Measurements from ENCODE around the gene MOB2.

The MOB2 gene

GRCh38 chr11:1473786-1474185, 12.8 kb downstream of the MOB2 start:
- Histone ChIP-seq H3K9ac (ENCODE audit: low read depth, low read length, poor library complexity) (no peak overlapping the region), H3K36me3 (replicated peaks in 1 of 2; ENCODE audit: control insufficient read depth in 2 of 2, insufficient read depth in 2 of 2, low read length in 2 of 2) (peaks cover 4 to 23% of the 10 kb centered on the region in 2 donors), H3K27ac (replicated peaks; ENCODE audit: low read length) (no peak overlapping the region), H3K9me3 (replicated peaks in 1 of 2; ENCODE audit: control insufficient read depth in 2 of 2, insufficient read depth in 1 of 2, low read depth in 1 of 2, low read length in 2 of 2) (no peaks in the 10 kb centered on the region), H3K23ac (ENCODE audit: low read depth, low read length, poor library complexity) (no peak overlapping the region), H2AK5ac (ENCODE audit: low read depth, low read length) (no peak overlapping the region), H3K18ac (ENCODE audit: low read length) (no peak overlapping the region), H2AFZ (ENCODE audit: low read length) (no peak overlapping the region), H4K91ac (ENCODE audit: low read depth, low read length, poor library complexity) (no peak overlapping the region), H2BK12ac (ENCODE audit: low read length) (no peak overlapping the region), H3K4ac (ENCODE audit: low read length) (no peak overlapping the region), H3K4me3 (ENCODE audit: low read length in 2 of 2) (no peak overlapping the region), H4K8ac (ENCODE audit: low read depth, low read length) (no peak overlapping the region), H3K79me1 (ENCODE audit: low read depth, low read length) (peaks cover 2% of the 10 kb centered on the region), H3K4me1 (ENCODE audit: control insufficient read depth in 2 of 2, insufficient read depth in 1 of 2, low read depth in 1 of 2, low read length in 2 of 2) (peaks cover 0 to 8% of the 10 kb centered on the region in 2 donors), H2BK15ac (ENCODE audit: low read length) (no peak overlapping the region), H2BK120ac (ENCODE audit: low read depth, low read length) (no peak overlapping the region), H3K27me3 (ENCODE audit: control insufficient read depth in 3 of 3, insufficient read depth in 3 of 3, low read depth in 1 of 3, low read length in 3 of 3) (no peaks in the 10 kb centered on the region), H3K4me2 (ENCODE audit: insufficient read depth, low read length, poor library complexity, severe bottlenecking) (no peak overlapping the region), H3K14ac (ENCODE audit: low read length) (no peak overlapping the region), H2BK5ac (ENCODE audit: low read length) (no peak overlapping the region)
- no CpG with 5 or more reads among the region's 22 CpGs for WGBS, 2 donors (ENCODE audit: extremely low coverage in 2 of 2, insufficient read length in 2 of 2, insufficient replicate concordance in 1 of 2)
- no peak for DNase-seq (ENCODE audit: low spot score)

GRCh38 chr11:1473011-1473628, 13.5 kb downstream of the MOB2 start:
- no peak overlapping the region for H3K4me3 ChIP-seq (ENCODE audit: low read length in 2 of 2)
- H3K4me1 ChIP-seq (ENCODE audit: control insufficient read depth in 2 of 2, insufficient read depth in 1 of 2, low read depth in 1 of 2, low read length in 2 of 2), result peaks cover 0 to 4% of the 10 kb centered on the region in 2 donors
- no peak overlapping the region for H4K91ac ChIP-seq (ENCODE audit: low read depth, low read length, poor library complexity)
- peak overlapping the region; percentile 66 for H3K4ac ChIP-seq (ENCODE audit: low read length)
- no peak overlapping the region for H2BK5ac ChIP-seq (ENCODE audit: low read length)
- peak overlapping the region; percentile 21 for H3K14ac ChIP-seq (ENCODE audit: low read length)
- no peak overlapping the region for H2AFZ ChIP-seq (ENCODE audit: low read length)
- H3K36me3 ChIP-seq (replicated peaks in 1 of 2; ENCODE audit: control insufficient read depth in 2 of 2, insufficient read depth in 2 of 2, low read length in 2 of 2), result peaks cover 2 to 20% of the 10 kb centered on the region in 2 donors
- no peak overlapping the region for H3K27ac ChIP-seq (replicated peaks; ENCODE audit: low read length)
- DNase-seq (ENCODE audit: low spot score), result no peak
- H3K27me3 ChIP-seq (ENCODE audit: control insufficient read depth in 3 of 3, insufficient read depth in 3 of 3, low read depth in 1 of 3, low read length in 3 of 3), result no peaks in the 10 kb centered on the region
- H4K8ac ChIP-seq (ENCODE audit: low read depth, low read length), result no peak overlapping the region
- H3K23ac ChIP-seq (ENCODE audit: low read depth, low read length, poor library complexity), result peak overlapping the region; percentile 34
- H2BK15ac ChIP-seq (ENCODE audit: low read length), result no peak overlapping the region
- peak overlapping the region; percentile 28 for H3K18ac ChIP-seq (ENCODE audit: low read length)
- peaks cover 2% of the 10 kb centered on the region for H3K79me1 ChIP-seq (ENCODE audit: low read depth, low read length)
- H2BK12ac ChIP-seq (ENCODE audit: low read length), result no peak overlapping the region
- H2AK5ac ChIP-seq (ENCODE audit: low read depth, low read length), result no peak overlapping the region
- H2BK120ac ChIP-seq (ENCODE audit: low read depth, low read length), result no peak overlapping the region
- H3K4me2 ChIP-seq (ENCODE audit: insufficient read depth, low read length, poor library complexity, severe bottlenecking), result no peak overlapping the region
- no peak overlapping the region for H3K9ac ChIP-seq (ENCODE audit: low read depth, low read length, poor library complexity)
- H3K9me3 ChIP-seq (replicated peaks in 1 of 2; ENCODE audit: control insufficient read depth in 2 of 2, insufficient read depth in 1 of 2, low read depth in 1 of 2, low read length in 2 of 2), result no peaks in the 10 kb centered on the region
- no CpG with 5 or more reads among the region's 12 CpGs for WGBS, 2 donors (ENCODE audit: extremely low coverage in 2 of 2, insufficient read length in 2 of 2, insufficient replicate concordance in 1 of 2)

DNA sequence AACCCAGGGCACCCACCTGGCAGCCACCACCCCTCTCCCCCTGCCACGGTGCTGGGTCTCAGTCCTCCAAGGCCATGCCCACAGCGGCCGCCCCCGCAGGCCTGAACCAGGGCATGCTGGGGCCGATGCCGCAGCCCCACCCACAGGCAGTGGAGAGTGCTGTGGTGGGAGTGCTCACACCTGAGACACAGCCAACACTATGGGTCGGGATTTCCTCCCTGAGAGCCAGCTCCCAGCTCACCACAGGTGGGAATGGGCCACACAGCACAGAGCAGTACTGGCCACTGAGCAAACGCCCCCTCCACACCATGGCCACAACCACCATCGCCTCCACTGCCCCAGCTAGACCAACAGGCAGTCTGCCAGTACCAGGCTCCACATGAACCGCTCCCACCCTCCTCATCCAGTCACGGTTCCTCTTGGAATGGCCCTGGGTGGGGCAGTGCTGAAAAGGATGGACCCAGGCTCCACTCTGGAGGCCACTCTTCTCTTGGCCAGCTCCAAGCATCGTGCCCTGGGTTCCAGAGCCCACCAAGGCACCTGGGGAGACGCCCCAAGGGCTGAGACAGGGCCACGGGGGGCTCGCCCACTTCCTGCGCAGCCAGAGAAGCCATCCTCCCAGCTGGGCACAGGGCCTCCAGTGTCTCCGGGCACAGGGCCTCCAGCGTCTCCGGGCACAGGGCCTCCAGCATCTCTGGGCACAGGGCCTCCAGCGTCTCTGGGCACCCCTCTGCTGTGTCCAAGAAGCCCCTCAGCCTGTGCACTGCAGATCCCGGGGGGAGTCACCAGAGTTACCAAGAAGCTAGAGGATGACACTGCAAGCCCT, 14.2 kb downstream of the MOB2 start:
- Histone ChIP-seq H3K4ac (ENCODE audit: low read length) (no peak overlapping the region), H3K4me3 (ENCODE audit: low read length in 2 of 2) (no peak overlapping the region), H3K18ac (ENCODE audit: low read length) (peak overlapping the region; percentile 44), H3K4me1 (ENCODE audit: control insufficient read depth in 2 of 2, insufficient read depth in 1 of 2, low read depth in 1 of 2, low read length in 2 of 2) (peaks cover 0 to 7% of the 10 kb centered on the region in 2 donors), H3K27me3 (ENCODE audit: control insufficient read depth in 3 of 3, insufficient read depth in 3 of 3, low read depth in 1 of 3, low read length in 3 of 3) (no peaks in the 10 kb centered on the region), H3K23ac (ENCODE audit: low read depth, low read length, poor library complexity) (no peak overlapping the region), H3K36me3 (replicated peaks in 1 of 2; ENCODE audit: control insufficient read depth in 2 of 2, insufficient read depth in 2 of 2, low read length in 2 of 2) (peaks cover 2 to 16% of the 10 kb centered on the region in 2 donors), H4K91ac (ENCODE audit: low read depth, low read length, poor library complexity) (no peak overlapping the region), H3K9me3 (replicated peaks in 1 of 2; ENCODE audit: control insufficient read depth in 2 of 2, insufficient read depth in 1 of 2, low read depth in 1 of 2, low read length in 2 of 2) (no peaks in the 10 kb centered on the region), H3K14ac (ENCODE audit: low read length) (peak overlapping the region; percentile 38), H3K79me1 (ENCODE audit: low read depth, low read length) (peaks cover 2% of the 10 kb centered on the region), H2BK5ac (ENCODE audit: low read length) (no peak overlapping the region), H3K4me2 (ENCODE audit: insufficient read depth, low read length, poor library complexity, severe bottlenecking) (peak overlapping the region; percentile 2), H3K27ac (replicated peaks; ENCODE audit: low read length) (no peak overlapping the region), H2AK5ac (ENCODE audit: low read depth, low read length) (no peak overlapping the region), H2BK120ac (ENCODE audit: low read depth, low read length) (no peak overlapping the region), H2BK12ac (ENCODE audit: low read length) (no peak overlapping the region), H2AFZ (ENCODE audit: low read length) (no peak overlapping the region), H4K8ac (ENCODE audit: low read depth, low read length) (no peak overlapping the region), H2BK15ac (ENCODE audit: low read length) (no peak overlapping the region), H3K9ac (ENCODE audit: low read depth, low read length, poor library complexity) (peak overlapping the region; percentile 60)
- no CpG with 5 or more reads among the region's 21 CpGs for WGBS, 2 donors (ENCODE audit: extremely low coverage in 2 of 2, insufficient read length in 2 of 2, insufficient replicate concordance in 1 of 2)
- no peak for DNase-seq (ENCODE audit: low spot score)

GRCh38 chr11:1471736-1472135, 14.8 kb downstream of the MOB2 start:
- Histone ChIP-seq H2AK5ac (ENCODE audit: low read depth, low read length) (no peak overlapping the region), H3K4ac (ENCODE audit: low read length) (no peak overlapping the region), H2BK12ac (ENCODE audit: low read length) (no peak overlapping the region), H3K4me2 (ENCODE audit: insufficient read depth, low read length, poor library complexity, severe bottlenecking) (no peak overlapping the region), H4K91ac (ENCODE audit: low read depth, low read length, poor library complexity) (no peak overlapping the region), H3K9me3 (replicated peaks in 1 of 2; ENCODE audit: control insufficient read depth in 2 of 2, insufficient read depth in 1 of 2, low read depth in 1 of 2, low read length in 2 of 2) (no peaks in the 10 kb centered on the region), H3K18ac (ENCODE audit: low read length) (no peak overlapping the region), H2BK5ac (ENCODE audit: low read length) (no peak overlapping the region), H2BK120ac (ENCODE audit: low read depth, low read length) (no peak overlapping the region), H2BK15ac (ENCODE audit: low read length) (no peak overlapping the region), H3K36me3 (replicated peaks in 1 of 2; ENCODE audit: control insufficient read depth in 2 of 2, insufficient read depth in 2 of 2, low read length in 2 of 2) (peaks cover 2 to 9% of the 10 kb centered on the region in 2 donors), H3K79me1 (ENCODE audit: low read depth, low read length) (peaks cover 2% of the 10 kb centered on the region), H4K8ac (ENCODE audit: low read depth, low read length) (no peak overlapping the region), H3K27ac (replicated peaks; ENCODE audit: low read length) (no peak overlapping the region), H2AFZ (ENCODE audit: low read length) (no peak overlapping the region), H3K14ac (ENCODE audit: low read length) (no peak overlapping the region), H3K4me3 (ENCODE audit: low read length in 2 of 2) (no peak overlapping the region), H3K23ac (ENCODE audit: low read depth, low read length, poor library complexity) (no peak overlapping the region), H3K9ac (ENCODE audit: low read depth, low read length, poor library complexity) (no peak overlapping the region), H3K4me1 (ENCODE audit: control insufficient read depth in 2 of 2, insufficient read depth in 1 of 2, low read depth in 1 of 2, low read length in 2 of 2) (peaks cover 0 to 11% of the 10 kb centered on the region in 2 donors), H3K27me3 (ENCODE audit: control insufficient read depth in 3 of 3, insufficient read depth in 3 of 3, low read depth in 1 of 3, low read length in 3 of 3) (no peaks in the 10 kb centered on the region)
- no CpG with 5 or more reads among the region's 9 CpGs for WGBS, 2 donors (ENCODE audit: extremely low coverage in 2 of 2, insufficient read length in 2 of 2, insufficient replicate concordance in 1 of 2)
- no peak for DNase-seq (ENCODE audit: low spot score)
